Type B pancreatic cell (in vitro differentiated cells): ENCODE data around the gene INPP1. TPM values are rescaled to one million over a fixed set of nuclear protein-coding genes. Genes with fewer than 3 reads are reported as not detected.
"Not testable (repeated sequence)": the region's sequence is repeated elsewhere in the genome, so short reads cannot be mapped to it uniquely, and the experiment has no call there.

ENCODE experiments used
- DNase-seq: peaks from one replicate; pipeline ENCODE4 v3.0.0; 2021; ENCODE audit warnings: mixed read lengths; ENCODE audit not compliant: unreplicated experiment; ENCODE audit errors: extremely low spot score
- H3K27ac Mint-ChIP-seq: 2 replicates; pipeline ENCODE4 v1.8.0; 2021; ENCODE audit warnings: mild to moderate bottlenecking, mixed read lengths
- H3K27me3 Mint-ChIP-seq: 2 replicates; pipeline ENCODE4 v1.8.0; 2021; ENCODE audit warnings: mixed read lengths
- H3K36me3 Mint-ChIP-seq: 2 replicates; pipeline ENCODE4 v1.8.0; 2021; ENCODE audit warnings: mixed read lengths
- H3K4me1 Mint-ChIP-seq: one replicate; pipeline ENCODE4 v1.8.0; 2021; ENCODE audit warnings: mixed read lengths; ENCODE audit not compliant: unreplicated experiment
- H3K4me3 Mint-ChIP-seq: 2 replicates; pipeline ENCODE4 v1.8.0; 2021; ENCODE audit warnings: mild to moderate bottlenecking, mixed read lengths
- H3K9me3 Mint-ChIP-seq: 2 replicates; pipeline ENCODE4 v1.8.0; 2021; ENCODE audit warnings: mixed read lengths
- CTCF ChIP-seq: fragments of 200-600 bp; sonication (generic); conservative IDR thresholded peaks from 2 replicates; pipeline ENCODE4 v1.5.0; 2021; ENCODE audit warnings: antibody characterized with exemption, mild to moderate bottlenecking
- total RNA-seq: library from RNA; stranded (reverse); gene quantifications from 2 replicates; pipeline ENCODE4 v1.2.1, GENCODE V29; 2021; ENCODE audit warnings: low replicate concordance

INPP1 gene
- total RNA-seq, 1 donor from 2014 or later, result 17.2 TPM

- Mint-ChIP-seq H3K4me1 (peaks cover 12% of the 10 kb centered on the region), H3K4me3 (no peak overlapping the region), H3K9me3 (no peaks in the 10 kb centered on the region), H3K27me3 (no peaks in the 10 kb centered on the region), H3K27ac (no peak overlapping the region), H3K36me3 (no peaks in the 10 kb centered on the region)
- DNase-seq, result no peak
- no peak for TF ChIP-seq CTCF
Observed at GRCh38 chr2:190335225-190335559, 8.2 kb upstream of the INPP1 start.

GRCh38 chr2:190335584-190335983, 7.8 kb upstream of the INPP1 start:
- H3K36me3 Mint-ChIP-seq, H3K27ac Mint-ChIP-seq, H3K4me3 Mint-ChIP-seq, DNase-seq, H3K27me3 Mint-ChIP-seq, H3K9me3 Mint-ChIP-seq: not testable (repeated sequence)
- H3K4me1 Mint-ChIP-seq, result peaks cover 12% of the 10 kb centered on the region

GRCh38 chr2:190336420-190336819, 7.0 kb upstream of the INPP1 start:
- Mint-ChIP-seq H3K27ac (no peak overlapping the region), H3K36me3 (no peaks in the 10 kb centered on the region), H3K9me3 (no peaks in the 10 kb centered on the region), H3K4me3 (no peak overlapping the region), H3K4me1 (peaks cover 12% of the 10 kb centered on the region), H3K27me3 (no peaks in the 10 kb centered on the region)
- DNase-seq, result no peak
- no peak for TF ChIP-seq CTCF

- DNase-seq, result no peak
- TF ChIP-seq CTCF, result no peak
- no peak overlapping the region for H3K27ac Mint-ChIP-seq
- H3K27me3 Mint-ChIP-seq, result no peaks in the 10 kb centered on the region
- H3K36me3 Mint-ChIP-seq, result no peaks in the 10 kb centered on the region
- no peak overlapping the region for H3K4me3 Mint-ChIP-seq
- peaks cover 7% of the 10 kb centered on the region for H3K4me1 Mint-ChIP-seq
- H3K9me3 Mint-ChIP-seq, result no peaks in the 10 kb centered on the region
Observed at GRCh38 chr2:190338453-190338852, 4.9 kb upstream of the INPP1 start.

- H3K27me3 Mint-ChIP-seq, result no peaks in the 10 kb centered on the region
- H3K27ac Mint-ChIP-seq, result no peak overlapping the region
- no peak overlapping the region for H3K4me3 Mint-ChIP-seq
Observed at GRCh38 chr2:190339394-190339793, 4.0 kb upstream of the INPP1 start.

GRCh38 chr2:190340369-190340768, 3.0 kb upstream of the INPP1 start:
- no peaks in the 10 kb centered on the region for H3K9me3 Mint-ChIP-seq
- no peak for TF ChIP-seq CTCF
- H3K27ac Mint-ChIP-seq, result no peak overlapping the region
- no peak overlapping the region for H3K4me3 Mint-ChIP-seq
- H3K27me3 Mint-ChIP-seq, result no peaks in the 10 kb centered on the region
- peaks cover 7% of the 10 kb centered on the region for H3K4me1 Mint-ChIP-seq
- DNase-seq, result no peak
- H3K36me3 Mint-ChIP-seq, result no peaks in the 10 kb centered on the region

More at GRCh38 chr2:190339394-190339793, 4.0 kb upstream of the INPP1 start:
- no peak for TF ChIP-seq CTCF
- Mint-ChIP-seq H3K9me3 (no peaks in the 10 kb centered on the region), H3K4me1 (peaks cover 5% of the 10 kb centered on the region), H3K36me3 (no peaks in the 10 kb centered on the region)
- DNase-seq, result no peak
